Measurements from ENCODE around the gene CDX1. TPM values are rescaled to one million over a fixed set of nuclear protein-coding genes. Genes with fewer than 3 reads are reported as not detected.

CDX1 gene
- total RNA-seq, 1 donor from 2014 or later = 0.29 TPM

DNA sequence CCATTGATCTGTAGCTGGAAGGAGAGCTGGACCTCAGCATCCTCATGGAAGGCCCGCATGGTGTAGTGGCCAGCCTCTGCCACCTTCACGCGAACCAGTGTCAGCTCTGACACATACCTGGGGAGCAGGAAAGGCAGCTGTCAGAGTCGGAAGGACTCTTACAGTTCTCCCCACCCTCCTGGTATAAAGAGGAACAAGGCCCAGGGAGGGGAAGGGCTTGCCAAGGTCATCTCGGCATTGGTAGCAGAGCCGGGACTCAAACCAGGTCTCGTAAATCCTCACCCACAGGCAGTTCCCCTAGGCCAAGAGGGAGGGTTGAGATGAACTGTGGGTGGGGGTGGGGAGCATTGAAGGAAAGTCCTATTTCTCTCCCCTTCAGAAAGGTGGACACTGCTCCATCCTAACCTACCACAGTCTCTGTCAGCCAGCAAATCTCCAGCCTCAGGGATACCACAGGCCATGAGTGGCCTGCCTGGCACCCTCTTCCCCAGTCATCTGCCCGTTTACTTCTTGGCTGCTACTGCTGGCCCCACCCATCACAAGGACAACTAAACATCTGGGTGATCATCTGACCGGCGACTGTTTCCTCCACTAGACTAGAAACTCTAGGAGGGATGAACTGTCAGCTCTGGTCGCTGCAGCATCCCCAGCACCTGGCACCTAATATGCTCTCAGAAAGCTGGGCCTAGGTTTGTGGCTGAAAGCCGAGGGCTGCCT is 34.4 kb upstream of the CDX1 start:
- DNase-seq (ENCODE audit: low spot score) = no peak

DNA sequence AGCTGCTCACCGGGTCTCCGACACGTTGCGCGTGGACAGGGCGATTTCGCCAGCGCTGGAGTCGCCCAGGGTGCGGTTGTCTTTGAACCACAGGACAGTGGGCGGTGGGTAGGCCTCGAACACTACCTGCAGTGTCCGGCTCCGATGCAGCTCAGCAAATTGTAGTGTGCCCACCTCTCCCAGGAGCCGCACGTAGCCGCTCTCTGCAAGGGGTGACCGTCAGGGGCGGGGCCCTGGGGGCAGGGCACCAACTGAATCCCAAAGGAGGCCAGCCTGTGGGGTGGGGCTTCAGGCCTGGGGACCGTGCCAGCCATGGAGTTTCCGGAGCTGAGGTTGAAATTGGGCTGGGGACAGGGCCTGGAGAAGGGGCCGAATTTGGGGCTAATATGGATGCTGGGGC is 33.8 kb upstream of the CDX1 start:
- no peak for DNase-seq (ENCODE audit: low spot score)

DNA sequence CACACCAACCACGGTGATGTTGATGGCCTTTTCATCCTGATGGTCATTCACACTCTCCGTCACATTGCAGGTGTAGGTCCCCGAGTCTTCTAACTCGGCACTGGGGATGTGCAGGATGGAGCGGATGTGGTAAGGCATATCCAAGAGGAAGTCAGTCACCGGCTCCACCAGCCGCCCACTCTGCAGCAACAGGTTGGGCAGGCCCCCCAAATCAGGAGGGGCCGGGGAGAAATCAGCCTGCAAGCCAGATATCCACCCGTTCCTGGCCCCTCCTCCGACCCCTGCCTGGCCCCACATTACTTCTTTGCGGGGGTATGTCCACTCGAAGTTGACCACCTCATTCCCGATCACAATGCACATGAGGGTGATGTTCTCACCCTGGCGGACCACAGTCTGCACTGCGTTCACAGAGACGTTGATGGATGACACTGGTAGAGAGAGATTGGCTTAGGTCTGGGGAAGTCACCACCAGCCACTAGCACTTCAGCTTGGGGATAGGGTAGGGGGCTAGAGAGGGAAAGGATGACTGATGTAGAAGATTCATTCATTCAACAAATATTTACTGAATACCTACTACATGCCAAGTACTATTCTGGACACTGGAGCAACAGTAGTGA is 32.9 kb upstream of the CDX1 start:
- no peak for DNase-seq (ENCODE audit: low spot score)

DNA sequence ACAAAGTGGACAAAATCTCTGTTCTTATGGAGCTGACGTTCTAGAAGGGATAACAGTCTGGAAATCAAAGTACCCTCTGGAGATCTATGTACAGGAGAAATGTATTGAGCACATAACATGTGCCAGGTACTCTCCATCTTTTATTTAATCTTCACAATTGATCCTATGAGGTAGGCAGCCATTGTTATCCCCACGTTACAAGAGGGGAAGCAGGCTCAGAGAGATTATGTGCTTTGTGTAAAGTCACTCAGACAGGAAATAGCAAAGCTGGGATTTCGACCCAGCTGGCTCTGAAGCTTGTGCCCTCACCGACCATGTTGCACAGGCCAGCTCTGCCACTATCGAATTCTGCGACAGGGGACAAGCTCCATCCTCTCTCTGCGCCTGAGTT is 32.4 kb upstream of the CDX1 start:
- no peak for DNase-seq (ENCODE audit: low spot score)

DNA sequence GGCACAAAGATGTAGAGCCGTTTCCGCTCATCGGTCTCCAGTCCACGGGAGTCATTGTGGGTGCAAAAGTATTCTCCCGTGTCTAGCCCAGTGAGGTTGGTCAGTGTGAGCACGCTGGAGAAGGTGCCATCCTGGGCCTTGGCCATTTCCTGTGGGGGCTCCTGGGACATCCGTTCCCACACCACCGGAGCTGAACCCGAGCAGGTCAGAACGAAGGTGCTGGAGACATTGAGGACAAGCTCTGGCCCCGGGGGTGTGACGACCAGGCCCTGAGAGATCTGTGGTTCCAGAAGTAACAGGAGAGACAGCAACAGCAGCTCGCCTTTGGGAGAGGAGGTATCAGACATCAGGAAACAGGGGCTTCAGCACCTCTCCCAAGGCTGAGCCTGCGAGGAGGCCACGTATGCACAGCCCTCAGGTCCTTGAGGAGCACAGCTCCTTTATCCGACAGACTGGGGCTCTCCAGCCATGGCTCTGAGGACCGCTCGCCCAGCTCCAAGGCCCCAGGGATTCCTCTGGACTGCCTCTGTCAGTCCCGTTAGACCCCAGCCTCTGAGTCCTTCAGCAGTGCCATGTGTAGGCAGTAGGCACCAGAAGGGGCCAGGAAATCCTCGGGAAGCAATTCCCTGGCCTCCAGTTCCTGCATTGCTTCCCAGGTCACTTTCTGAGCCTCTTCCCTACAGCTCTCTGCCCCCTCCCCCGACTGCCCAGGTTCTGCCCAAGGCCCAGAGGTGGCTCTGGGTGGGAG is 30.8 kb upstream of the CDX1 start:
- no peak for DNase-seq (ENCODE audit: low spot score)

DNA sequence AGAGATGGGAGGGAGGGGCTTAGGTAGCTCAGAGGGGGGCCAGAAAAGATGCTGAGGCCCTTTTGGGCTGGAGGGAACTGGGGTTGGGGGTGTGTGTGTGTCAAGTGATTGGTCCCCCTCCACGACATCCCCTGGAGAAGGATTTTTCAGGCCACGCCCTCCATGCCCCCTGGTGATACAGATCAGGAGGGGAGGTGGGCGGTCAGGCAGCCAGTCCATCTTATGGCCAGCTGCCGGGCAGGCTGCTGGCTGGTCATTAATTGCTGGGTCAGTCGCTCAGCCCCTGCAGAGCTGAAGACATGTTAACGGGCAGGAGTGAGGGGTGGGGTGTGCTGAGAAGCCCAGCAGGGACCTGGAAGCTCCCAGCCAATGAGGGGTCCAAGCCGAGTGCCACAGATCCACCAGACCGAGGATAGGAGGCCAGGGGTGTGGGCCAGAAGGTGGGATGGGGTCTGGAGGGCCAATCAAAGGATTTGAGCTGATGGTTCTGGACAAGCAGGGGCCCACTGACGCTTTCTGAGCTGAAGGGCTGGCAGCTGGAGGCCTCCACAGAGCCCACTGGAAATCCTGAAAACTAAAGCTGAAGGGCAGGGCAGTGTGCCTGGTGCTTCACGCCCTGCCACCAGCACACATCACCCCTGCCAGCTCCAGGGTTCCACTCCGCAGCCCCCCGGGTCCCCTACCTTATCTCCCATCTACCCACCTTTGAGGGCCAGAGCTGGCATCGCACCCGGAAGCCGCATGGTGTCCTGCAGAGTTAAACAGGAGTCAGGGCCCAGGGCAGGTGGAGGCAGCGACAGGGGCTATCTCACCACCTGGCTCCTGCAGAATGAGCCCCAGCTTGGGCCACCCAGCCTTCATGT is 30.0 kb upstream of the CDX1 start:
- no peak for DNase-seq (ENCODE audit: low spot score)

DNA sequence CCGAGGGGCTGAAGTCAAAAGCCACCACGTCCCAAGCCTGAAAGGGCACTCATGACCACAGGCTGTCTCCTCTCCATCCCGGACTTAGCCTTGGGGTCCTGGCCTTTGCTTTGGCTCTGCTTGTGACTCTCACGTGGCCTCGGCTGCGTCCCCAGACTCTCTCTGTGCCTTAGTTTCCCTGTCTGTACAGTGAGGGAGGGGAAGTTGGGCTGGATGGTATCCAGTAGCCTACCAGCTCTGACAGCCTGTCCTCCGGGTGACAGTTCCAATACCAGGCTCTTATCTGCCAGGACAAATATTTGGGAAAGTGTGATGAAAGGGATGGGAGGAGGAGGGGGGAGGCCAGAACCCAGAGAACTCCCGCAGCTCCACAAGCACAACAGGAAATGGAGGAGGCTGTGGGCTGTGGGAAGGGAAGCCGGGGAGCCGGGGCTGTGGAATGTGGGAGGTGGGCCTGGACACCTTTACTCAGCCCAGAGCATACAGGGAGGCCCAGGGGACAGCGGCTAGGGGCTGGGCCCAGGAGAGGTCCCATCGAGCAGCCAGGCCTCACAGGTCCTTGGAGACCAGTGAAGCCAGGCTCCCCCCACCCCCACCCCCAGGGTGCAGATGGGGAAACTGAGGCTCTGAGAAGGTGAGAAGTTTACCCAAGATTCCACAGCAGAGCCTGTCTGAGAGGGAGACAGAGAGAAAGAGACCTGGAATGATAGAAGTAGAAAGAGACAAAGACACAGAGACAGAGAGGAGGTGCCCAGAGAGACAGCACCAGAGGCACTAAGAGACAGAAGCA is 29.2 kb upstream of the CDX1 start:
- DNase-seq (ENCODE audit: low spot score) = no peak

DNA sequence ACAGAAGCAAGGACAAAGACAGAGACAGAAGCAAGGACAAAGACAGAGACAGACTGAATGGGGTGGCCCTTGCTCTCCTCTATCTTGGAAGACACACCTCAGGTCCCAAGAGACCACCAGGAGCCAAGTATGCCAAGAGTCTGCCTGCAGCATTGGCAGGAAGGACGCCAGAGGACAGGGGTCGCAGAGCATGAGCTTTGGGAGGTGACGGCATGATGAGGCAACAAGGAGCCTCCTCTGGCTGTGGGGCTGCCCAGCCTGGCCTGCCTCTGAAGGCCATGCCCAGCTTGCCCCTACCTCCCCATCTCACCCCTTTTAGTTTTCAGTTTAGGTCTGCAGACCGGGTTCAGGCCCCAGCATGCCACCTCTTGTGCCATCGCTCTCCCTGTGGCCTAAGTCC is 28.6 kb upstream of the CDX1 start:
- DNase-seq (ENCODE audit: low spot score) = no peak

DNA sequence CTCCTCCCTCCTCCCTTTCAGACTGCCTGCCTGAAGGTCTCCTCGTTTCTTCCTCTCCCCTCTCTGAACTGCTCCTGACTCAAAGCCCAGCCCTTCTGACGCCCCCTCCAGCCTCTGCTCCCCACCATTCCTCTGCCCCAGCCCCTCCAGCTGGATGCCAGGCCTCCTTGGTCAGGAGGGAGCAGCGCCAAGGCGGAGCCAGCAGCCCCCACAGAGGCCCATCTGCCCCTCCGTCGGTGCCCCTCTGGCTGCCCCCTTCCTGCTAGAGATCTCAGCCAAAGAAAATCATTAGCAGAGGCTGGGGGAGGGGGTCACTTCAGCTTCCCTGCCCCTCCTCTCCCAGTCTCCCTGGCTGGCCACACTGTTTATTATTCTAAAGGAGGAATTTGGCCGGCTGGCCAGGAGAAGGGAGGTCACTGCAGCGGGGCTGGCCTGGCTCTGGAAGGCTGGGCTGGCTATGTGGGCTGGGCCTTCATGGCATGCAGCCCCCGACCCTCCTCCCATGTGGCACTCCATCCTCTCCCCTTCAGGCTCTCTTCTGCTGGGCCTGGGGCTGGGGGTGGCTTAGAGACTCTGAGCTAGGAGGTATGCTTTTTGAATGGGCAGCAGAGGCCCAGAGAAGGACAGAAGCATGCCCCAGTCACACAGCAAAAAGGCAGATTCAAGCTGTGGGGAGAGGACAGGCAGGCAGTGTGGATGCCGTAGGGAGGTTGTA is 27.9 kb upstream of the CDX1 start:
- peak; percentile 61 for DNase-seq (ENCODE audit: low spot score)

DNA sequence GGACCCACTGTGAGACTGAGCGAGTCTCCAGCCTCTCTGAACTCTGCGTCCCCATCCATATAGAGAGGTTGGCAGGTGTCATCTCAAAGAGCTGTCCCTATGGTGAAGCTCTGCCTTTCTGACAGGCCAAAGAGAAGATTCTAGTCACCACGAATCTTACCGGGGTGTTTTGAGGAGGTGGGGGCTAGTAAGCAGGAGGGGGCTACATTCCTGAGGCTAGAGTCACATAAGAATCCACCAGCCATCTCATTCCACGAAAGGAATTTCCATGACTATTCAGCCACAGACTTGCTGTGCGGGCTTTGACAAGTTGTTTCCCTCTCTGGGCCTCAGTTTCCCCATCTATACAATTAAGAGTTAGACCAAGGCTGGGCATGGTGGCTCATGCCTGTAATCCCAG is 27.2 kb upstream of the CDX1 start:
- DNase-seq (ENCODE audit: low spot score) = no peak

DNA sequence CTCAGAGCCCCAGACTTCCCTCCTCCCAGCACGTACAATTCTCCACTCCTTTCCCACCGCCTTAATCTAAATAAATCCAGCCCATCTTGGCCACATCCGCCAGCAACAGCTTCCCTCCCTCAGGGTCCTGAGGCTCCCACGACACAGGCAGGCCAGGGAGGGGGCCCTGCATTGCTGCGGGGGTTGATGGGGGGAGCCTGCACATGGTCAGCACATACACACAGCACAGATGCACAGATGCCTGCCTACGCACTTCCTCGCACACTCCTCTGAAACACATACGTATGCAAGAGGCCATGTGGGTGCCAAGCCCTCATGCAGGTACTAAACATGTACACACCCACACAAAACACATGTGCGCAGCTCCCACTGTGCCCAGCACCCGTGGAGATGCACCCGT is 25.7 kb upstream of the CDX1 start:
- no peak for DNase-seq (ENCODE audit: low spot score)

DNA sequence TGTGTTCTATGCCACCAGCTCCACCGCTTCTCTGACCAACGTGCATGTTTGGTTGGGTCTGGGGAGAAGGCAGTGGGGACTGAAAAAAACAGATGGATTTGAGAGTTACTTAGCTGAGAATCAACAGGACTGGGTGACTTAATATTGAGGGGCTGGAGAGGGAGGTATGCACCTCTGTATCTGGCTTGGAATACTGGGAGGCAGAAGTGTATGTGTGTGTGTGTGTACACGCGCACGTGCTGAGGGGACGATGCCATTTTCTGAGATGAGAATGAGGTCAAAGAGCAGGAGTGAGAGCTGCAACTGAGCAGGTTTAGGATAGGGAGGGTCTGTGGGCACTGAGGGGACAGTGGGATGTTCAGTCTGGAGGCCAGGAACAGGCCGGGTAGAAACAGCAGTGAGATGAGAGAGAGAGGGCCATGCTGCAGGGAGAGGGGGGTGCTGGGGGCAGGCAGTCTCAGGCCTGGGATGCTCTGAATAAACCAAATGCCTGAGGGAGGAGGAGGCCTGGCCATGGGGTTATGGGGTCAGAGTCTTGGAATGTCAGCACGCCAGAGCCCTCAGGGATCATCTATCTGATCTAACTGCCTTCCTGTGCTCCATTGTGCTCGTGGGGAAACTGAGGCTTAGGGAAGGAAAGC is 24.9 kb upstream of the CDX1 start:
- no peak for DNase-seq (ENCODE audit: low spot score)

DNA sequence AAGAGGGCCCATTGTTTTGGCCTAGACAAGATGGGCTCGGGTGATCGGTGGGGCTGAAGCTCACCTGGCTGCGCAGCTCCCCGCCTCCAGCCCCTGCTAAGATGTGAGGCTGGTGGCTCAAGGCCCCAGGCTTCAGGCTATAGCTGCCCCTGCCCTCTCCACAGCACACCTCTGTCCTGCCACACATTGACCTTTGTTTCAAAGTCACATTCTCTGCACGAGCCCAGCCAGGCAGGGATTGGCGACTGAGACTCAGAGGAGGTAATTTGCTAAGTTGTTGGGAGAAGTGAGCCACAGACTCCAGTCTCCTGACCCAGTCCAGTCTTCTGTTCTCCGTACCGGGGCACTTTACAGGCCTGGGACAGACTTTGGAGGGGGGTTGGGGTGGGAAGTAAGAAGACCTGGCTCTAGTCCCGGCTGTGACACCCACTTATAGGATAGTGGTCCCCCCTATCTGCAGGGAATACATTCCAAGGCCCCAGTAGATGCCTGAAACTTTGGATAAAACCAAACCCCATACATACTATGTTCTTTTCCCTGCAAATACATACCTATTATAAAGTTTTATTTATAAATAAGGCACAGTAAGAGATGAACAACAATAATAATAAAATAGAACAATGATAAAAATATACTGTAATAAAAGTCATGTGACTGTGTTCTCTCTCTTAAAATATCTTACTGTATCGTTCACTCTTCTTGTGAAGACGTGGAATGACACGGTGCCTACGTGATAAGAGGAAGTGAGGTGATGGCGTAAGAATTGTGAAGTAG is 24.2 kb upstream of the CDX1 start:
- no peak for DNase-seq (ENCODE audit: low spot score)

DNA sequence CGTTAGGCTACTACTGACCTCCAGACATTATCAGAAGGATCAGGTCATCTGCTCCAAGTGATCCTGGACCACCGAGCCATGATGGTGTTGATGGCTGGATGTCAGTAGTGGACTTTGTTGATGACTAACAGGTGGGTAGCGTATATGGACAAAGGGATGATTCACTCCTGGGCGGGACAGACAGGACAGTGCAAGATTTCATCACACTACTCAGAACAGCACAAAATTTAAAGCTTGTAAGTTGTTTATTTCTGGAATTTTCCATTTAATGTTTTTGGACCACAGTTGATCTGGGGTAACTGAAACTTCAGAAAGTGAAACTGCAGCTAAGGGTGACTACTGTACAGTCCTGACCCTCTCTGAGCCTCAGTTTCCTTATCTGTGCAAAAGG is 23.6 kb upstream of the CDX1 start:
- no peak for DNase-seq (ENCODE audit: low spot score)

DNA sequence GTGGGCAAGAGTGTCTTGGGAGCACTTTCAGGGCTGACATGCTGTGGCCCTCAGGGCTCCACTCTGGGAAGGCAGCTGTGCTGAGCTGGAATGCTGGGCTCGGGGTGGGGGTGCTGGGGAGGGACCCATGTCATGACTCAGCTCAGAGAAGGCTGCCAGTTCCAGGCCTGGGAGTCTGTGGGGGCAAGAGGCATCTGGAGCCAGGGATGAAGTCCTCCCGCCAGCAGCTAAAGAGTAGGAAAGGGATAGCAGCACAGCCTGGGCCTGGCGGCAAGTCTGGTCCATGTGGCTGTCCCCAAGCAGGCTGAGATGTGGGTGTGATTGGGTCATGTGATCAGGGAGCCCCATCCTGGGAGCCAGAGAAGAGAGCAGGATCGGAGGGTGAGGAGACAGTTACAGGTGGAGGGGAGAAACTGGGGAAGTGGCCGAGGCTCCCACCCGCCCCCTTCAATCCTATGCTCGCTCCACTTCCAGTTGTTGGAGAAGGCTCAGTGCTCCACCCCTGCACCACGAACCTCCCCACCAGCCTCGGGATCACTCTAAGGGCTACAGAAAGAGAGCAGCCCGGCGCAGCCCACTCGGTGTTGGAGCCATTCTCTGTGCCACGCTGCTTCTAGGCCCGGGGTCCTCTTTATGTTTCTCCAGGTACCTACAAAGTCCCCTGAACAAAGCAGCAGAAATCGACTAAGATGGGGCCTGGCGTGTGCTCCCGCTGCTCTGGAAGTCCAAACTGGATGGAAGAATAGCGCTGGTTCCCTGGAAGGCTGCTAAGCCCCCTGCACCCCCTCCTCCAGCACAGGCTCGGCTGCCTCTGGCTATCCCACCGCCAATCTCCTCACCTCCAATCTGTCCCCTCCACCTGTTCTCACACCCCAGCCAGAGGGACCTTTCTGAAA is 23.0 kb upstream of the CDX1 start:
- DNase-seq (ENCODE audit: low spot score) = peak; percentile 59

DNA sequence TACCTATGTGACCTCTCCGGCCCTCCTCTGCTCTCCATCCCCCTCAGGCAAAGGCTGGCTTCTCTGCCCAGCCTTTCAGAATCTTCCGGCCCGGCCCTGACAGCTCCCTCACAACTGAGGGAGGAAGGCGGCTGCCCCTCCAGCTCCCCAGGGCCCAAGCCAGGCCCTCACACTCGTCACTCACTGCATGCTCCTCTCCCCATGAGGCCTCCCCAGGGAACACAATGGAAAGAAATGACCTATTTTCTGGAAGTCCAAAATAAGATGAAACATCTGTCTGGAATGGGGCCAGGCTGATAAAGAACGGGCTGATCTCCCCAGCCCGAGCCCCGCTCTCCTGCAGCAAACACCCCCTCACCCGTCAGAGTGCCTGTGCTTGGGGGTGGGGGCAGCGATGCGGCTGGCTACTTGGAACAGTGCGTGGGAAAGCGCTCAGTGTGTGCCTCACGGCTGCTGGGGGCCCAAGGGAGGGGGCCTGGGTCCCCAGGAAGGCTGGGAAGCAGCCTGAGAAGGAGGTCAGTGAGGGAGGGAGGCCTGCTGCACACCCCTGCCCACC is 22.3 kb upstream of the CDX1 start:
- DNase-seq (ENCODE audit: low spot score) = no peak

DNA sequence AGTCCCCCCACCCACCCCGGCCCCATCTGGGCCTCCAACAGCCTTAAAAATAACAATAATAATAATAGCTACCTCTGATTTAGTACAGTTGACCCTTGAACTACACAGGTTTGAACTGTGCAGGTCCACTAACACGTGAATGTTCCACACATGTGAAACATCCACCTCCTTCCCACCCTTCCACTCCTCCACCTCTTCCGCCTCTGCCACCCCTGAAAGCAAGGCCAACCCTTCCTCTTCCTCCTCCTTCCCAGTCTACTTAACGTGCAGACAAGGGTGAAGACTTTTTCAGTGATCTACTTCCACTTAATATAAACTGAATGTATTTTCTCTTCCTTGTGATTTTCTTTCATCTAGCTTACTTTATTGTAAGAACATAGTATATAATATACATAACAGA is 21.7 kb upstream of the CDX1 start:
- no peak for DNase-seq (ENCODE audit: low spot score)

DNA sequence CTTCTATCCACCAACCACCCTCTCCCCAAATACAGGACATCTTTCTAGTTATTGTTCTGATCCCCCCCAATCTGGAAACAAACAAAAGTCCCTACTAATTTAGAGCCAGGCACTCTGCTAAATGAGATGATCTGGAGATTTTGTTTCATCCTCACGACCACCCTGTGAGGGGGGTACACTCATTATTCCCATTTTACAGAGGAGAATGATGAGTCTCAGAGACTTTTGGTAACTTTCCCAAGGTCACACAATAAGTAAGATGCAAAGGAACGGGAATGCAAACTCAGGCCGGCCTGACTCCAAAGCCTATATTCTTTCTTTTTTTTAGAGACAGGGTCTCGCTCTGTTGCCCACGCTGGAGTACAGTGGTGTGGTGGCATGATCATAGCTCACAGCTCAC is 20.3 kb upstream of the CDX1 start:
- DNase-seq (ENCODE audit: low spot score) = no peak

All from mucosa of gallbladder (tissue), 1 donor.